Endodermal cell (in vitro differentiated cells): ENCODE results near the gene FKBP14. TPM values are rescaled to one million over a fixed set of nuclear protein-coding genes. Genes with fewer than 3 reads are reported as not detected.

ENCODE experiments used
- DNase-seq: peaks from one replicate; pipeline ENCODE4 v3.0.0-alpha.2; 2017
- H3K27ac ChIP-seq: 2 replicates; pipeline ENCODE4 v1.5.1; 2013; ENCODE audit warnings: mild to moderate bottlenecking, low read depth, low read length, moderate library complexity
- H3K27me3 ChIP-seq: 2 replicates; pipeline ENCODE4 v1.6.1; 2013; ENCODE audit warnings: mild to moderate bottlenecking, low read length, moderate library complexity; ENCODE audit not compliant: insufficient read depth, control insufficient read depth, poor library complexity, severe bottlenecking
- H3K36me3 ChIP-seq: 2 replicates; pipeline ENCODE4 v1.7.0; 2013; ENCODE audit warnings: mild to moderate bottlenecking, low read length, moderate library complexity; ENCODE audit not compliant: control insufficient read depth, insufficient read depth
- H3K4me1 ChIP-seq: one replicate; pipeline ENCODE4 v1.7.0; 2013; ENCODE audit warnings: low read length; ENCODE audit not compliant: control insufficient read depth, insufficient read depth
- H3K4me3 ChIP-seq: 2 replicates; pipeline ENCODE4 v1.5.1; 2013; ENCODE audit warnings: mild to moderate bottlenecking, low read length, moderate library complexity
- H3K9ac ChIP-seq: 2 replicates; pipeline ENCODE4 v1.6.1; 2013; ENCODE audit warnings: mild to moderate bottlenecking, low read length, moderate library complexity; ENCODE audit not compliant: poor library complexity, severe bottlenecking; ENCODE audit errors: extremely low read depth
- H3K9me3 ChIP-seq: 2 replicates; pipeline ENCODE4 v1.6.1; 2013; ENCODE audit warnings: mild to moderate bottlenecking, low read length, moderate library complexity; ENCODE audit not compliant: control insufficient read depth
- H3K27ac Mint-ChIP-seq: 2 replicates; pipeline ENCODE4 v1.8.0; 2020; ENCODE audit warnings: mixed read lengths
- H3K27me3 Mint-ChIP-seq: 2 replicates; pipeline ENCODE4 v1.8.0; 2021; ENCODE audit warnings: mild to moderate bottlenecking, mixed read lengths; ENCODE audit not compliant: insufficient read depth
- H3K36me3 Mint-ChIP-seq: 2 replicates; pipeline ENCODE4 v1.8.0; 2020; ENCODE audit warnings: low read depth, mixed read lengths
- H3K4me1 Mint-ChIP-seq: 2 replicates; pipeline ENCODE4 v1.8.0; 2020; ENCODE audit warnings: mixed read lengths
- H3K4me3 Mint-ChIP-seq: 2 replicates; pipeline ENCODE4 v1.8.0; 2020; ENCODE audit warnings: mild to moderate bottlenecking, moderate library complexity, mixed read lengths
- H3K9me3 Mint-ChIP-seq: 2 replicates; pipeline ENCODE4 v1.8.0; 2020; ENCODE audit warnings: mild to moderate bottlenecking, mixed read lengths
- WGBS, 2 experiments: methylation state at CpG; one replicate each; pipeline versions ENCODE4 v1.1.5 to v1.1.7; 2013; ENCODE audit warnings: missing lambda C conversion rate in 2 of 2, mixed read lengths in 1 of 2; ENCODE audit not compliant: insufficient coverage in 1 of 2, insufficient read length in 1 of 2; 5-methylcytosine and 5-hydroxymethylcytosine counted together
- total RNA-seq, 2 donors: library from RNA; stranded (reverse); fragmentation: NEBNext Ultra II Directional in 1 of 2; extraction: Animal tissue kit (Norgen Biotek cat#: 25700) in 1 of 2; gene quantifications; 2 replicates in 1 of 2; 3 replicates in 1 of 2; pipeline ENCODE4 v1.2.1, GENCODE V29; 2021
- TF ChIP-seq, protein P1 (sequence below): fragments of 200-600 bp; sonication (generic); conservative IDR thresholded peaks from 2 replicates; pipeline ENCODE4 v1.5.0; 2021; ENCODE audit warnings: antibody characterized with exemption, mild to moderate bottlenecking

FKBP14 gene
- total RNA-seq, 2 donors from 2014 or later = 15.1 to 24.8 TPM

DNA sequence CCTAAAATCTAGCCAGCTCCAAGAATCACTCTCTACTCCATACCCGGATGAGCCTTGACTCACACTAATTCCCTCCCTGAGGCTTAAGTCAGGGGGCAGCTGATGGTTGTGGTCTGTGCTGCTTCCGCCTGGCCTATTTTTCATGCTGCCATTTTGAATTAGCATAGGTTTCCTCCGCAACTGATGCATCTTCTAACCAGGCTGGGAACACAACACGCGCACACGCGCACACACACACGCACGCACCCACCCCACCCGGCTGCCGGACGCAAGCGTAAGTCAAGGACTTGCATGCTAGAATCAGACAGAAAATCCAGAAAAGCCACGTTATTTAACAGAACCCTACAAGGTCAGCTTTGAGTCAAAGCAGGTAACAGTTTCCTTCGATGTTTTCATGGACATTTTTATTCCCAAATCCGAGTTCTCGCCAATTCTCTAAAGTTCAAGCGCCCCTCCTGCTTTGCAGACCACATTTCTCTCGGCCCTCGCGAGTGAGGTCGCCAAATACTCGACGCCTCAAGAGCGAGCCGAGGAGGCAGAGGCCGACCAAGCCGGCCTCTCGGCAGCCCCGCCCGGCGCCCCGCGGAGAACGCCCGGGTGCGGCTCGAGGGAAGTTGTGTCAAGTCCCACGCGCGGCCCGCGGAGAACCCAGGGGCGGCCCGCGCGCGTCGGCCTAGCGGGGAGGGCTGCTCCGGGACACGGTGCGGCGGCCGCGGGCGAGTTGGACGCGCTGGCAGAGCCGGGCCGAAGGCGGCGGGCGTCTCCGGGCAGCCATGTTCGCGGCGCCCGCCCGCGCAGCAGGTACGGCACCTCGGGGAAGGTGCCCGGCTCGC, 37.9 kb downstream of the FKBP14 start:
- 3 to 5% methylated on average over 29 to 75 of the region's 75 CpGs for WGBS, 2 experiments
- peak overlapping the region; percentile 57 for H3K27ac ChIP-seq
- Mint-ChIP-seq H3K4me3 (peak overlapping the region; percentile 82), H3K27me3 (no peaks in the 10 kb centered on the region), H3K4me1 (peaks cover 13% of the 10 kb centered on the region), H3K36me3 (peaks cover 11% of the 10 kb centered on the region), H3K9me3 (peaks cover 13% of the 10 kb centered on the region), H3K27ac (peak overlapping the region; percentile 96)
- H3K9ac ChIP-seq = peak overlapping the region; percentile 88
- H3K4me3 ChIP-seq = peak overlapping the region; percentile 85
- peaks cover 2% of the 10 kb centered on the region for H3K36me3 ChIP-seq
- peak; percentile 83 for DNase-seq
- peaks cover 12% of the 10 kb centered on the region for H3K9me3 ChIP-seq
- H3K27me3 ChIP-seq = no peaks in the 10 kb centered on the region
- TF ChIP-seq, protein P1, sequence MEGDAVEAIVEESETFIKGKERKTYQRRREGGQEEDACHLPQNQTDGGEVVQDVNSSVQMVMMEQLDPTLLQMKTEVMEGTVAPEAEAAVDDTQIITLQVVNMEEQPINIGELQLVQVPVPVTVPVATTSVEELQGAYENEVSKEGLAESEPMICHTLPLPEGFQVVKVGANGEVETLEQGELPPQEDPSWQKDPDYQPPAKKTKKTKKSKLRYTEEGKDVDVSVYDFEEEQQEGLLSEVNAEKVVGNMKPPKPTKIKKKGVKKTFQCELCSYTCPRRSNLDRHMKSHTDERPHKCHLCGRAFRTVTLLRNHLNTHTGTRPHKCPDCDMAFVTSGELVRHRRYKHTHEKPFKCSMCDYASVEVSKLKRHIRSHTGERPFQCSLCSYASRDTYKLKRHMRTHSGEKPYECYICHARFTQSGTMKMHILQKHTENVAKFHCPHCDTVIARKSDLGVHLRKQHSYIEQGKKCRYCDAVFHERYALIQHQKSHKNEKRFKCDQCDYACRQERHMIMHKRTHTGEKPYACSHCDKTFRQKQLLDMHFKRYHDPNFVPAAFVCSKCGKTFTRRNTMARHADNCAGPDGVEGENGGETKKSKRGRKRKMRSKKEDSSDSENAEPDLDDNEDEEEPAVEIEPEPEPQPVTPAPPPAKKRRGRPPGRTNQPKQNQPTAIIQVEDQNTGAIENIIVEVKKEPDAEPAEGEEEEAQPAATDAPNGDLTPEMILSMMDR = no peak
- H3K4me1 ChIP-seq = peaks cover 3% of the 10 kb centered on the region

DNA sequence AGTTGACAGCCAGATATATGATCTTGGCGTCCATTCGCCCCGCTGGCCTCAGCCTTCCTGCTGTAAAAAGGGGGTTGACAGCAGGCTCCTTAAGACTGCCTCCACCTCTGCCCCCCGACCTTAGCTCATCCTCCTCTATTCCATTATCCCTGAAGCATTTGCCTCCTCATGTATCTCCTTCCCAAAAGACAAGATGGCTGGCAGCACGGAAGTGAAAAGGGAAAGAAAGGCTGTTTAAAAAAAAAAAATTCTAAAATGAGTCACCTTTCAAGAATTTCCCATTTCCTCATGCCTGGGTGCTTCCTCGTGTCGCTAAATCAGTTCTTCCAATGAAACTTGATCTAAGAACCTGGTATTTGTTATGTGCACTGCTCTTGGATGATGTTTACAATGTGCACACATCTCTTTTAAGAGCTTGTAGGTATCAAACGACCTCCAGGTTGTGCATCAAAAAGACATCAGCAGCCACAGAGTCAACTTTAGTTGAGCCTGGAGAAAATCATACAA, 38.6 kb downstream of the FKBP14 start:
- Mint-ChIP-seq H3K4me3 (peak overlapping the region; percentile 82), H3K27ac (peak overlapping the region; percentile 96), H3K9me3 (peaks cover 6% of the 10 kb centered on the region), H3K36me3 (peaks cover 14% of the 10 kb centered on the region), H3K4me1 (peaks cover 13% of the 10 kb centered on the region), H3K27me3 (no peaks in the 10 kb centered on the region)
- peaks cover 5% of the 10 kb centered on the region for H3K9me3 ChIP-seq
- peak overlapping the region; percentile 88 for H3K9ac ChIP-seq
- no peaks in the 10 kb centered on the region for H3K27me3 ChIP-seq
- peaks cover 5% of the 10 kb centered on the region for H3K36me3 ChIP-seq
- H3K4me1 ChIP-seq = peaks cover 3% of the 10 kb centered on the region
- H3K4me3 ChIP-seq = peak overlapping the region; percentile 85
- TF ChIP-seq, protein P1 = no peak
- peak overlapping the region; percentile 42 for H3K27ac ChIP-seq
- DNase-seq = peak; percentile 64
- 31 to 41% methylated on average over 5 to 8 of the region's 8 CpGs for WGBS, 2 experiments

DNA sequence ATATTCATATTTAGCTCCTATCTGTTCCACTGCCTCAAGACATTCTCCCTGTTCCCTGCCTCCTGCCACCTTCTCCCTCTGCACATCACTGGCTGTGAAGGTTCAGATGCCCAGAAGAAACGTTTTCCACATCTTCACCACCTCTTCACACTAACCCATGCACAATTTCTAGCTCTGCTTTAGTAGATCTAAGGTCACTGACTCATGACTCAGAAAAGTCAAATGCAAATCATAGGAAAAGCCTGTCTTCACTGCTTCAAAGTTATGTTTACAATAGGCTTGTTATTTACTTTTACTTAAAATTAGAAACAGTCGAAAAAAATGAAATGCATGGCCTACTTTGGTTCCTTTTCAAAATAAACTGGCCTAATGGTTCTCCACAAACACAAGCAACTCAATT, 39.4 kb downstream of the FKBP14 start:
- H3K9me3 ChIP-seq = no peaks in the 10 kb centered on the region
- WGBS, 2 experiments = 81 to 100% methylated on average over 1 to 2 of the region's 2 CpGs

More for the DNA sequence above, 39.4 kb downstream of the FKBP14 start:
- H3K4me1 ChIP-seq = peaks cover 3% of the 10 kb centered on the region
- no peak for DNase-seq
- no peak overlapping the region for H3K27ac ChIP-seq
- Mint-ChIP-seq H3K27me3 (no peaks in the 10 kb centered on the region), H3K4me1 (peaks cover 13% of the 10 kb centered on the region), H3K36me3 (peaks cover 14% of the 10 kb centered on the region), H3K27ac (peak overlapping the region; percentile 48), H3K4me3 (no peak overlapping the region), H3K9me3 (no peaks in the 10 kb centered on the region)
- peak overlapping the region; percentile 88 for H3K9ac ChIP-seq
- H3K4me3 ChIP-seq = peak overlapping the region; percentile 85
- TF ChIP-seq, protein P1 = no peak
- peaks cover 5% of the 10 kb centered on the region for H3K36me3 ChIP-seq
- H3K27me3 ChIP-seq = no peaks in the 10 kb centered on the region
